ENCODE data around the gene PLD1.

The PLD1 gene

GRCh38 chr3:171552531-171552930 lies 257.8 kb downstream of the PLD1 start:
- DNase-seq, result no peak

GRCh38 chr3:171551296-171551695 lies 259.0 kb downstream of the PLD1 start:
- DNase-seq, result no peak

Measured in T-helper 1 cell (primary cell).